Forelimb muscle (tissue), 1 donor: ENCODE measurements around the gene TOR1AIP2. TPM values are rescaled to one million over a fixed set of nuclear protein-coding genes. Genes with fewer than 3 reads are reported as not detected.
"Not testable (repeated sequence)": the region's sequence is repeated elsewhere in the genome, so short reads cannot be mapped to it uniquely, and the experiment has no call there.

Experiments used
- DNase-seq: peaks from one replicate; pipeline ENCODE4 v3.0.0-alpha.2; 2013; ENCODE audit warnings: low read depth
- polyA plus RNA-seq: library from polyadenylated mRNA; unstranded; fragments of 120-200 nt; gene quantifications from one replicate; pipeline ENCODE4 v1.2.1, GENCODE V29; 2013; ENCODE audit not compliant: insufficient read length

TOR1AIP2 gene
- polyA plus RNA-seq, 1 donor: 29.9 TPM

DNA sequence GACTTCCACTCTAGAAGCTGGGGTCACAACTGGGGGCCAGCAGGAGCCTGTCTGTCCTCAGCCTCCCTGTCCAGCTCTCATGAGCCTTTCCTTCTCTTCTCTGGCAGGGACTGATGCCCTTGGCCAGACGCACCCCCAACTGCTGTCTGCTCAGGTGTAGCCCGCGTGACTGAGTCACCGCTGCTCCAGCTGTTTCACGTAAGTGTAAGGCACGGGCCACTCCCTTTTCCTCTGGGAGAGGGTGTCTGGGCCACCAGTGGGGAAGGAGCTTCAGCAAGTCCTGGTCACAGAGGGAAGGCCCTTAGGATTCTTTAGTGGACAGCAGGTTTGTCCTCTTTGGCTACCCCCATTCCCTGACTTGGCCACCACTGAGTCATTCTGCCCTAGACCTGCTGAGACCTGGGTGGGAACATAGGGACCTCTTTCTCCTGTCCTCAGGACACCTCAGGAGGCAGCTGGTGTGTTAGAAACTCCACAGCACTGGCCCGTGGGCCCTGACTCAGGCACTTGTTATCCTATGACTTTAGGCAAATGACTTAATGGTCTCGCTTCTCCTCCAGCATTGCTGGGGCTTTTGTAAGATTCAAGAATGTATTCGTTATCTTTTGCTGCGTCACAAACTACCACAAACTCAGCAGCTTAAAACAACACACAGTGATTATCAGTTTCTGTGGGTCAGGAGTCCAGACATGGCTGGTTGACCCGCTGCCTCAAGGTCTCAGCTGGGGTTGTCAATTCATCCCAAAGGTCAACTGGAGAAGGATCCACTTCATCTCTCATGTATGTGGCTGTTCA lies 69.7 kb downstream of the TOR1AIP2 start:
- DNase-seq: no peak

DNA sequence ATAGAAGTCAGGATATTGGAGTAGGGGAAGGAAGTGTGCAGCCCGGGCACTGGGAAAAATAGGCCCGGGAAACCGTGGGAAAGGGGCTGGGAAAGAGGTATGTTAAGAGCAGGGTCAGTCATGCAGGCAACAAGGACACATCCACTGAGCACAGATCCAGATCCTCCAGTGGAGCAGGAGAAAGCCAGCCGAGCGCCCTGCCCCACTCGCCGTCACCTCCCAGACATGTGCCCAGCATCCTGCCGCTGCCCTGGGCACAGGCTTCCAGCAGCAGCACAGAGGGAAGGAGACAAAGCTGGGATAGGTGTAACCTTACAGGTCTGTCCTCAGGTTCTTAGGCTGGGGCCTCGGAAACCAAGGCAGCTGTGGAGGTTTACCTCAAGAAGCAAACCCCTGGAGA lies 70.3 kb downstream of the TOR1AIP2 start:
- no peak for DNase-seq

DNA sequence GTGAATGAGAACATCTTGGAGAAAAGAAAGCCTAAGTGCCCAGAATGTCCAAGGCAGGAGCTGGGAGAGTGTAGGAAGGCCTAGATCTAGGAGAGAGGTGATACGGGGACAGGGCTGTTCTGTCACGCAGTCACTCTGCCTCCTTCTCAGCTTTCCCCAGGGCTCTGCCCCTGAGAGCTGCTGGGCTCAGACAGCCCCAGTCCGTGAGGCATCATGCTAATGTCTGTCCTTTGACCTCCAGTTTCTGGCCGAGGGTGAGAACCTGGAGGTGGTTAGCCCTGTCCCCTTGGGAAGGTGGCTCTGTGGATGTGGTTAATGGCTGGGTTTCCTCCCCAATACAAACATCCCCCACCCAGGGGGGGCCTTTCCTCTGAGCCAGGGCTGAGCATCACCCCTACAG lies 71.3 kb downstream of the TOR1AIP2 start:
- no peak for DNase-seq

DNA sequence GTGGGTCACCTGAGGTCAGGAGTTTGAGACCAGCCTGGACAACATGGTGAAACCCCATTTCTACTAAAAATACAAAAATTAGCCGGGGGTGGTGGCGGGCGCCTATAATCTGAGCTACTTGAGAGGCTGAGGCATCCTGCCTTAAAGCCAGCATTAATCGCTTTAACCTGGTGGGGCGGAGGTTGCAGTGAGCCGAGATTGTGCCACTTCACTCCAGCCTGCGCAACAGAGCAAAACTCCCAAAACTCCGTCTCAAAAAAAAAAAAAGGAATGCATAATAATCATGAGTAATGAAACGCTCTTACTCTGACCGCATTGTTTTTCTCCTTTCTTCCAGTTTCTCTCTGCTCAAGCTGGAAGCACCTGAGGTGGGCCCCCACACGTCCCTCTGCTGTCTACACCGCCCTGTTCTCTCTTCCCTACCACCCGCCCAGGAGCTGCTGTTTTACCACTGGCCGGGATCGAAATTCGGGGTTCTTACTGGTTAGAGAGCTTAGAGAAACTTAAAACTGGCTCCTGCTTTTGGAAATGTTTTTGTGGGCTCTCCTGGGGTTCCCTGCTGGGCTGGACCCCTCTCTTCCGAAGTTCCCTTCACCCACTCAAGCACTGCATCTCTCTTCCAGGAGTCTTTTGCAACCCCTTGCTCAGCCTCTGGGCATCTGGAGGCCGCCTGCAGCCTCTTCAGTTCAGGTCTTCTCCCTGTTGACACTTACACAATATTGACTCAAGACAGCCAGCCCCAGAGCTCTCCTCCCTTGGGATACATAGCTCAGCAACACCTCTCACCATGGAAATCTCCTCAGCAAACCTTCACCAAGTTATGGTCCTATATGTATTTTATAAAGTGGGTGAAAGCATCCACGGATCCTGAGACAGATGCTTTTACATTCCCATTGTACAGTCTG lies 72.1 kb downstream of the TOR1AIP2 start:
- DNase-seq: no peak

DNA sequence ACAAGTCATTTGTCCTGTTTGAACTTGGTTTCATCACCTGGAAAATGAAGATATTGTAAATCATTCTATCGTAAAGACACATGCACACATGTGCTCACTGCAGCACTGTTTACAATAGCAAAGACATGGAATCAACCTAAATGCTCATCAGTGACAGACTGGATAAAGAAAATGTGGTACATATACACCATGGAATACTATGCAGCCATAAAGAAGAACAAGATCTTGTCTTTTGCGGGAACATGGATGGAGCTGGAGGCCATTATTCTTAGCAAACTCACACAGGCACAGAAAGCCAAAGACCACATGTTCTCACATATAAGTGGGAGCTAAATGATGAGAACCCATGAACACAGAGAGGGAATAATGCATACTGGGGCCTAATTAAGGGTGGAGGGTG lies 73.2 kb downstream of the TOR1AIP2 start:
- DNase-seq: not testable (repeated sequence)

DNA sequence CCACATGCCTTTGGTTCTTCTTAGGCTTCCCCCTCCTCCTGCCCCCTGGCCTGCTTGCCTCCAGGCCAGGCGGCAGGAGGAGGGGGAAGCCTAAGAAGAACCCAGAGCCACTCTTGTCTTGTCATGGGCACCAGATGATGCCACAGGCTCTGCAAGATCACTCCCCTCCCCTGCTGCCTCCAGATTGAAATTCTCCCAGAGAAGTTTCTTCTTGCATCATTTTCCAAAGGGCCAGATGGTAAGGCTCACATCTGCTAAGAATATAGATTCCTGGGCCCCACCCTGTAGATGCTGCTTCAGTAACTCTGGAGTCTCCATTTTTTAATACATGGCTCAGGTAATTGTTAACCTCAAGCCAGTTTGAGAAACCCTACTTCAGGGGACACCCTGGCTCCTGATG lies 73.7 kb downstream of the TOR1AIP2 start:
- no peak for DNase-seq

DNA sequence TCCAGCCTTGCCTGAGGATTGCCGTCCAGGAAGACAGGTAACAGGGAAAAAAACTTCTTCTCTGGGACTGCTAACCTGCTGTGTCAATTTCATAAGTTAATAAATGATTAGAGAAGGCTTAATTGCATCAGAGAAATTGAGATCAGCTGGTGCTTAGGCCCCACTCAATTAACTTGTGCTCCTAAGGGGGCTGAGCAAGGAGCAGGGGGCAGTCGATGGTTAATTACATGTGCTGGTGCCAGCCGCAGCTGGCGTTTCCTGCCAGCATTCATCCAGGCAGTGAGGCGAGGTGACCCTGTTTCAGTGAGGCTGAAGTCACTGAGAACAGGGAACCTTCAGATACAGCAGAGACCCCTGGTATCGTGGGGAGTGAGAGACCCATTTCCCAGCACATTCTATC lies 74.5 kb downstream of the TOR1AIP2 start:
- DNase-seq: no peak

DNA sequence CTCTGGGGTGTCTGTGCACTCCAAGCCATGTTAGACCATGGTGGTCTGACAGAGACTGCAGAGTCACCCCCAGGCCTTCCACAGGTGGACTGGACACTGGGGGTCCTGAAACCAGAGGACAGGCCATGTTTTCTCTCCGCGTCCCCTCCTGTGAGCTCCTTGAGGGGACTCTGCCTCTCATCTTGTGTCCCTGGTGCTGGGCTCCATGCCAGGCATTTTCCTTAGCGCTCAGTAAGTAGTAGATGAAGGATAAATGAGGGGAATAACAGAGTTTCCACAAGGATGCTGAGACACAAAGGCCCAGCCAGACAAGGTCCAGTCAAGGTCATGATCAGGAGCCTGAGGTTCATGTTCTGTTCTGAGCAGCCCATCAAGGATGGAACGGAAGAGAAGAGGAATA lies 77.1 kb downstream of the TOR1AIP2 start:
- DNase-seq: no peak

DNA sequence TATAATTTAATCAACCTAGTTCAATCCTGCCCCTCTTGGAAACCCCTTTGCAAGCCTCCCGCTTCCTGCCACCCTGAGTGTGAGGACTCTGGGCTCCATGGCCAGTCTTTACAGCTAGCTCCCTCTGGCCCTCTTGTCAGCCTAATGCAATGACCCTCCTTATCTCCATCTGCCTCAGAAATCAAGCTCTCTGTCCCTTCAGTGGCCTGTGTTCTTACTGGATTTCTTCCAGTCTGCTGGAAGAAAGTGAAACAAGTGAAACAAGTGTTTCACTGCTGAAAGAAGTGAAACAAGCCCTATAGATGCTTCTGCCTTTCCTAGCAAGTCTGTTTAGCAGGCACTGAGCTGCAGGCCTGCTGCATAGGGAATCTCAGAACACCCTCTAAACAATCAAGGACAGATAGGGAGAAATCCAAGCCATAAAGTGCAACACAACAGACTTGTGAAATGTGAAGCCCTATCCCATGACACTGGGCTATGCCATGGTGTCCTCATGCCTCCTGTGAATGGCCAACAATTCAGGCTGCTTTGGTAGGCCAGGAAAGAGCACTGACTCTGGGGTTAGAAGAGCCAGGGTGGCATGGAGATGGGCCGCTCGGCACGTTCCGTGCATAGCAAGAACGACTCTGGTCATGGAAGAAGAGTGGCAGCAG lies 78.6 kb downstream of the TOR1AIP2 start:
- no peak for DNase-seq

DNA sequence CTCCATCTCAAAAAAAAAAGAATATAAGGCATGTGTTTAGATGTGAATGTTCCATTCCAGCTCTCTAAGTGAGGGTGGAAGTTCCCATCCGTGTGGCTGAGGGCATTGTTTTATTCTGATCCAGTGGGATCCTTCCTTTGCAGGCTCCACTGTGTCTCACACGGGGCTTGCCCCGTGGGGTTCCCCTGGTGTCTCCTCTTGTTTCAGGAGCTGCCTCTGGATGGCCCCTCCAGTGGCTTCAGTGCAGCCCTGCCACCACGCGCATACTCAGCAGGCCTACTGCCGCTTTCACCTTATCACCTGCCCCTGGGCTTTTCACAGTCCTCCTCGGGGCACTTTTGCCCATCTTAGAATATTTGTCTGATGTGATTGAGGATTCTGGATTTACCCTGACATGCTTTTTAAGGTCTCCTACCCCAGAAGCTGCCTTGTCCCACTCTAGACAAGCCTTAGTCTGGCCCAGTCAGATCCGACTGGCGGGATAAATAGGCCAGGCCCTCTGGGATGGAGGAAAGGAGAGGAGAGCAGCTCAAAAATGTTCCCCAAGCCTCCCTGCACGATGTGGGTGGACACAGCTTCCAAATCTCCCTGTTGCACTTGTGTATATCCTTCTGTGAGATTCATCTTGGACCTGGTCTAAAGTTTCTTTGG lies 79.3 kb downstream of the TOR1AIP2 start:
- DNase-seq: no peak

DNA sequence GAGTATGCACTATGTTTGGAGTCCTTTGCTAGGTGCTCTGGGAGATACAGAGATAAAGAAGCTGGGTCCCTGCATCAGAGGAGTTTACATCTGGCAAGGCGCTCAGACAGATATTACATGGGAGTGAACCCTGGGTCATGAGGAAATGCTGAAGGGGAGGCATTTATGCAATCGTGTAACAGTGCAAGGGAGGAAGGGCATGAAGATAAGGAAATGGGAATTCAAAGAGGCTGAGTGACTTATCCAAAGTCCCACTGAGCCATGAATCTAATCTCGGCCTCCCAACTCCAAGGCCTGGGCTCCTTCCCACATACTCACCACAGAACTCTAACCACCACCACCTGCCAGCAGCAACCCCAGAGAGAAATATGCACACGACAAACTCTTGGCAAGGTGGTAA lies 82.9 kb downstream of the TOR1AIP2 start:
- DNase-seq: no peak

DNA sequence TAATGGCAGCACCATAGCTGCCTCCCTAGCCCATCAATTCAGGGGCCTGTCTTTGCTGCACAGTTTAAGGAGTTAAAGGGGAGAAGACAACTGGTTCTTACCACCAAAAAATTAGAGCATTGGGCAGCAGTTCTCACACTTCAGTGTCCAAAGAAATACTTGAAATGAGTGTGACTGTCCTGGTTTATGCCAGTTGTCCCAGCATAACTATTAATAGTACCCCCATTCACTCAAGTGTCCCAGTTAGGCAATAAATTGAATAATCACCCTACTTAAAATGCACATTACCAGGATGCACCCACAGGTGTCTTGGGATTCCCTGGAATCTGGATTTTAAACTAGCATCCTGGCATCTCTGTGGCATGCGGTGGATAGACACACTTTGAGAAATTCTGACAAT lies 83.5 kb downstream of the TOR1AIP2 start:
- DNase-seq: no peak

DNA sequence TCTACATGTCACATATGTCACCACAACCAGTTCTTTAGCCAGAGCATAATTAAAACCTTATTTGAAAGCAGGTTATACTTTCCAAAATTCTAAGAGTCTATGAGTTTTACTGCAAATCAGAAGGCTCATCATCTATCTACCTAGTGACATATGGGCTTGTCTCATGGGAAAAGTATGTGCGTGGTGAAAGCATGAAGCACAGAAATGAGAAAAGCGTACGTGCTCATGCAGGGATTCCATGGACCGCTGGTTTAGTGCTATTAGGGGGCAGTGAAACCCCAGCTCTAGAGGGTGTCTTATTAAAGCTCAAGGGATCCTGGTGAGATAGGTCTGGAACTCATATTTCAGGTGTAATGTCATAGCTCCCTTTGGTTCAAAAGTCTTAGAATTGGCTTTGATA lies 84.3 kb downstream of the TOR1AIP2 start:
- DNase-seq: no peak

Other genes with a start within 250 kb of the TOR1AIP2 start
- 0.16 TPM for gene FAM163A, start 134.5 kb downstream of the TOR1AIP2 start, polyA plus RNA-seq
- 50.4 TPM for gene TOR1AIP1, start 4.5 kb upstream of the TOR1AIP2 start, polyA plus RNA-seq
- gene CEP350, start 77.0 kb upstream of the TOR1AIP2 start, polyA plus RNA-seq: 31.9 TPM